ENCODE results near the gene GCNT1.

GCNT1 gene

GRCh38 chr9:76542360-76542759, 83.4 kb downstream of the GCNT1 start:
- ATAC-seq = peak; percentile 62
- TF ChIP-seq POU6F1 (CRISPR knock-in tag; IDR thresholded peaks at IDR 0.05; ENCODE audit: borderline replicate concordance, low read depth) = no peak
- no peak for TF ChIP-seq BACH2 (CRISPR knock-in tag; IDR thresholded peaks at IDR 0.05; ENCODE audit: borderline replicate concordance)
- no peak for TF ChIP-seq ESRRG (CRISPR knock-in tag; IDR thresholded peaks at IDR 0.05)
- TF ChIP-seq ZNF8 (CRISPR knock-in tag; IDR thresholded peaks at IDR 0.05) = no peak

GRCh38 chr9:76545191-76545590, 86.2 kb downstream of the GCNT1 start:
- no peak for ATAC-seq
- TF ChIP-seq ESRRG (CRISPR knock-in tag; IDR thresholded peaks at IDR 0.05) (no peak), ZNF70 (CRISPR knock-in tag; IDR thresholded peaks at IDR 0.05) (no peak), CSRNP3 (CRISPR knock-in tag; IDR thresholded peaks at IDR 0.05) (no peak), ZNF565 (CRISPR knock-in tag; conservative IDR thresholded peaks at IDR 0.05; ENCODE audit: low read depth) (no peak), ISL1 (CRISPR knock-in tag; IDR thresholded peaks at IDR 0.05) (no peak), ZFP30 (CRISPR knock-in tag; IDR thresholded peaks at IDR 0.05) (no peak), ZC3H10 (CRISPR knock-in tag; IDR thresholded peaks at IDR 0.05) (no peak), PATZ1 (CRISPR knock-in tag; IDR thresholded peaks at IDR 0.05; ENCODE audit: borderline replicate concordance) (no peak), CSDC2 (CRISPR knock-in tag; IDR thresholded peaks at IDR 0.05) (no peak), BACH2 (CRISPR knock-in tag; IDR thresholded peaks at IDR 0.05; ENCODE audit: borderline replicate concordance) (no peak), GLIS3 (CRISPR knock-in tag; IDR thresholded peaks at IDR 0.05) (no peak), SNAI2 (CRISPR knock-in tag; IDR thresholded peaks at IDR 0.05) (no peak), RARB (CRISPR knock-in tag; IDR thresholded peaks at IDR 0.05) (no peak), POU6F1 (CRISPR knock-in tag; IDR thresholded peaks at IDR 0.05; ENCODE audit: borderline replicate concordance, low read depth) (no peak), ZNF8 (CRISPR knock-in tag; IDR thresholded peaks at IDR 0.05) (no peak), TOX (CRISPR knock-in tag; IDR thresholded peaks at IDR 0.05; ENCODE audit: borderline replicate concordance) (no peak), PPARA (CRISPR knock-in tag; IDR thresholded peaks at IDR 0.05; ENCODE audit: borderline replicate concordance) (no peak)

GRCh38 chr9:76552181-76552580, 93.2 kb downstream of the GCNT1 start:
- TF ChIP-seq RARB (CRISPR knock-in tag; IDR thresholded peaks at IDR 0.05) = no peak
- TF ChIP-seq ZNF8 (CRISPR knock-in tag; IDR thresholded peaks at IDR 0.05) = no peak
- no peak for TF ChIP-seq ISL1 (CRISPR knock-in tag; IDR thresholded peaks at IDR 0.05)
- TF ChIP-seq TOX (CRISPR knock-in tag; IDR thresholded peaks at IDR 0.05; ENCODE audit: borderline replicate concordance) = no peak
- TF ChIP-seq BACH2 (CRISPR knock-in tag; IDR thresholded peaks at IDR 0.05; ENCODE audit: borderline replicate concordance) = no peak
- no peak for TF ChIP-seq ESRRG (CRISPR knock-in tag; IDR thresholded peaks at IDR 0.05)
- no peak for TF ChIP-seq CSDC2 (CRISPR knock-in tag; IDR thresholded peaks at IDR 0.05)
- TF ChIP-seq PATZ1 (CRISPR knock-in tag; IDR thresholded peaks at IDR 0.05; ENCODE audit: borderline replicate concordance) = no peak
- ATAC-seq = no peak

- ATAC-seq = no peak
- no peak for TF ChIP-seq ISL1 (CRISPR knock-in tag; IDR thresholded peaks at IDR 0.05)
- no peak for TF ChIP-seq ZNF565 (CRISPR knock-in tag; conservative IDR thresholded peaks at IDR 0.05; ENCODE audit: low read depth)
- TF ChIP-seq ZNF70 (CRISPR knock-in tag; IDR thresholded peaks at IDR 0.05) = no peak
- TF ChIP-seq ZFP3 (CRISPR knock-in tag; IDR thresholded peaks at IDR 0.05) = no peak
- TF ChIP-seq PATZ1 (CRISPR knock-in tag; IDR thresholded peaks at IDR 0.05; ENCODE audit: borderline replicate concordance) = no peak
- TF ChIP-seq OSR1 (CRISPR knock-in tag; IDR thresholded peaks at IDR 0.05) = no peak
These were observed 93.9 kb downstream of the GCNT1 start for GRCh38 chr9:76552751-76553455.
